ENCODE data around the gene APOLD1.

Gene APOLD1

DNA sequence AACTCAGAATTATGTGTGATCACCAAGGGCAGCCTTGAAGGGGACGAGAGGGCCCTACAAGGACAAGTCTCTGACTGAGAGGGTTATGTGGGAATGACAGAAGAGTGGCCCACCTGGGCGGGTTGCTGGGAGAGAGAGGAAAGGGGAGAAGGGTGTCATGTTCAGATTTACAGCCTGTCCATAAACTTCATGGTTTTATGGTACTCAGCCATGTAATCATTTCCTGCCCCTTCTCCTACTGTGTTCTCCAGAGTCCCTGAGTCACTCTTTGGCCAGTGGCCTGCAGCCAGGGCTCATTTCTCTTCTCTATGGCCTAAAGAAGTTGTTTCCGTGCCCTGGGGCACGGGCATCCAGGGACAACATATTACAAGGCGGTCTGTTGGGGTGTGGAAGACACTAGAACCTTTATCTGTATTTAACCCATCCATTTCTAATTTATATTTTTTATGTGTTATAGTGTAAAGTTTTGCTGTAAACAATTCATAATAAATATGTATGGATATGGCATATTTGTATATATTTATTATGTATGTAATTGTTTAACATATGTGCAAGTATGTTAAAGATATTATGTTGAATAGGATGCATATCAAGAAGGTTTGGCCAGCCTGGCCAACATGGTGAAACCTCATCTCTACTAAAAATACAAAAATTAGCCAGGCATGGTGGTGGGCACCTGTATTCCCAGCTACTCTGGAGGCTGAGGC is 54.6 kb downstream of the APOLD1 start:
- DNase-seq (ENCODE audit: low spot score), result no peak

GRCh38 chr12:12840580-12840899 is 55.1 kb downstream of the APOLD1 start:
- DNase-seq (ENCODE audit: low spot score), result no peak
